CD4-positive, alpha-beta T cell (primary cell): Measurements from ENCODE around the gene RNPEPL1. TPM values are rescaled to one million over a fixed set of nuclear protein-coding genes. Genes with fewer than 3 reads are reported as not detected.
A peak's percentile ranks its signal among the peaks of the same experiment; 100 is the strongest.

ENCODE experiments used
- ATAC-seq: fragments of 200-7000 bp; cut with Tn5 transposase; one replicate; pipeline ENCODE4 v1.10.0; 2022; ENCODE audit warnings: mild to moderate bottlenecking; ENCODE audit not compliant: poor library complexity
- CTCF ChIA-PET: fragments of 350-600 bp; sonication (Branson Sonifier 250); formaldehyde crosslinking; loops from one replicate; lab custom pipeline; 2021; ENCODE audit warnings: antibody characterized with exemption, inconsistent platforms; lab: Charles Lee
- POLR2A ChIA-PET: fragments of 350-600 bp; sonication (Branson Sonifier 250); formaldehyde crosslinking; loops from one replicate; lab custom pipeline; 2021; ENCODE audit warnings: antibody characterized with exemption, inconsistent platforms; lab: Charles Lee
- DNase-seq, 14 experiments: peaks; one replicate each; pipeline ENCODE4 v3.0.0-alpha.2; 2013 to 2020; ENCODE audit warnings: mixed read lengths in 2 of 14
- H3K27ac ChIP-seq, 2 donors: one replicate each; pipeline versions ENCODE4 v1.5.1 to v1.7.0; 2013; ENCODE audit warnings: low read length in 2 of 2, low read depth in 1 of 2, mild to moderate bottlenecking in 1 of 2
- H3K27me3 ChIP-seq, 2 experiments: 1 replicate in 1 of 2; 2 replicates in 1 of 2; pipeline versions ENCODE4 v1.6.1 to v1.7.0; 2013; ENCODE audit warnings: low read length in 2 of 2, control low read depth in 1 of 2, mild to moderate bottlenecking in 1 of 2, moderate library complexity in 1 of 2; ENCODE audit not compliant: insufficient read depth in 2 of 2, control insufficient read depth in 1 of 2
- H3K36me3 ChIP-seq: one replicate; pipeline ENCODE4 v1.6.1; 2013; ENCODE audit warnings: low read length, control low read depth; ENCODE audit not compliant: insufficient read depth
- H3K4me1 ChIP-seq: one replicate; pipeline ENCODE4 v1.6.1; 2013; ENCODE audit warnings: low read length, control low read depth; ENCODE audit not compliant: insufficient read depth
- H3K4me3 ChIP-seq: one replicate; pipeline ENCODE4 v1.5.1; 2013; ENCODE audit warnings: mild to moderate bottlenecking, low read length, moderate library complexity
- H3K9me3 ChIP-seq, 2 experiments: 1 replicate in 1 of 2; 2 replicates in 1 of 2; pipeline versions ENCODE4 v1.6.1 to v1.7.0; 2013; ENCODE audit warnings: low read length in 2 of 2, mild to moderate bottlenecking in 2 of 2, control low read depth in 1 of 2, moderate library complexity in 1 of 2; ENCODE audit not compliant: control insufficient read depth in 1 of 2, insufficient read depth in 1 of 2
- H3K27ac Mint-ChIP-seq: one replicate; pipeline ENCODE4 v1.8.0; 2020; ENCODE audit warnings: mixed read lengths
- H3K27me3 Mint-ChIP-seq: one replicate; pipeline ENCODE4 v1.8.0; 2021; ENCODE audit warnings: mixed read lengths
- H3K36me3 Mint-ChIP-seq: one replicate; pipeline ENCODE4 v1.8.0; 2021; ENCODE audit warnings: low read depth, mixed read lengths
- H3K4me1 Mint-ChIP-seq: one replicate; pipeline ENCODE4 v1.8.0; 2021; ENCODE audit warnings: low read depth, mixed read lengths
- H3K4me3 Mint-ChIP-seq: one replicate; pipeline ENCODE4 v1.8.0; 2020; ENCODE audit warnings: mild to moderate bottlenecking, mixed read lengths
- H3K9me3 Mint-ChIP-seq: one replicate; pipeline ENCODE4 v1.8.0; 2020; ENCODE audit warnings: mixed read lengths
- intact Hi-C, 2 experiments: fragments of 100-400 bp; cut with DNase I in 1 of 2; cut with micrococcal nuclease in 1 of 2; formaldehyde crosslinking; loops; one replicate each; pipeline versions ENCODE4 v1.15.1 to v1.9.0; 2023 to 2025; cut with DNase I, micrococcal nuclease
- total RNA-seq, 174 experiments: library from RNA in 2 of 174; stranded (reverse) in 2 of 174; gene quantifications; one replicate each; pipeline ENCODE4 v1.2.3 and lab custom pipeline; 2021 to 2026
- TF ChIP-seq, protein P1 (sequence below): fragments of 200-600 bp; IDR thresholded peaks from one replicate; pipeline ENCODE4 v1.8.0; 2022; ENCODE audit warnings: antibody characterized with exemption, mild to moderate bottlenecking

RNPEPL1 gene
- total RNA-seq, 2 experiments from 2014 or later = 73.0 to 78.8 TPM

- no peaks in the 10 kb centered on the region for H3K9me3 ChIP-seq
- Mint-ChIP-seq H3K4me1 (no peaks in the 10 kb centered on the region), H3K27me3 (no peaks in the 10 kb centered on the region), H3K36me3 (peaks cover 30% of the 10 kb centered on the region), H3K27ac (no peak overlapping the region), H3K4me3 (no peak overlapping the region), H3K9me3 (no peaks in the 10 kb centered on the region)
- H3K4me3 ChIP-seq = no peak overlapping the region
- H3K4me1 ChIP-seq = peaks cover 6% of the 10 kb centered on the region
- ChIA-PET POLR2A (no interaction called here), CTCF (no interaction called here)
- DNase-seq (peak in 2 of 14 experiments; percentile 5 to 30), ATAC-seq (no peak)
- H3K27ac ChIP-seq = no peak overlapping the region
- no peaks in the 10 kb centered on the region for H3K27me3 ChIP-seq
- intact Hi-C loops = no loop called here
- H3K36me3 ChIP-seq = peaks cover 81% of the 10 kb centered on the region
- TF ChIP-seq, protein P1, sequence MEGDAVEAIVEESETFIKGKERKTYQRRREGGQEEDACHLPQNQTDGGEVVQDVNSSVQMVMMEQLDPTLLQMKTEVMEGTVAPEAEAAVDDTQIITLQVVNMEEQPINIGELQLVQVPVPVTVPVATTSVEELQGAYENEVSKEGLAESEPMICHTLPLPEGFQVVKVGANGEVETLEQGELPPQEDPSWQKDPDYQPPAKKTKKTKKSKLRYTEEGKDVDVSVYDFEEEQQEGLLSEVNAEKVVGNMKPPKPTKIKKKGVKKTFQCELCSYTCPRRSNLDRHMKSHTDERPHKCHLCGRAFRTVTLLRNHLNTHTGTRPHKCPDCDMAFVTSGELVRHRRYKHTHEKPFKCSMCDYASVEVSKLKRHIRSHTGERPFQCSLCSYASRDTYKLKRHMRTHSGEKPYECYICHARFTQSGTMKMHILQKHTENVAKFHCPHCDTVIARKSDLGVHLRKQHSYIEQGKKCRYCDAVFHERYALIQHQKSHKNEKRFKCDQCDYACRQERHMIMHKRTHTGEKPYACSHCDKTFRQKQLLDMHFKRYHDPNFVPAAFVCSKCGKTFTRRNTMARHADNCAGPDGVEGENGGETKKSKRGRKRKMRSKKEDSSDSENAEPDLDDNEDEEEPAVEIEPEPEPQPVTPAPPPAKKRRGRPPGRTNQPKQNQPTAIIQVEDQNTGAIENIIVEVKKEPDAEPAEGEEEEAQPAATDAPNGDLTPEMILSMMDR = no peak
Measured at GRCh38 chr2:240596080-240596460, 27.8 kb downstream of the RNPEPL1 start.

- Histone ChIP-seq H3K36me3 (peaks cover 76% of the 10 kb centered on the region), H3K4me1 (peaks cover 6% of the 10 kb centered on the region), H3K9me3 (no peaks in the 10 kb centered on the region), H3K27me3 (no peaks in the 10 kb centered on the region), H3K27ac (peak overlapping the region in 1 of 2 donors; percentile 7), H3K4me3 (no peak overlapping the region)
- ChIA-PET POLR2A (no interaction called here), CTCF (no interaction called here)
- peak in 2 of 14 experiments; percentile 6 to 30 for DNase-seq
- no peak for ATAC-seq
- TF ChIP-seq, protein P1 = no peak
- Mint-ChIP-seq H3K27me3 (no peaks in the 10 kb centered on the region), H3K9me3 (no peaks in the 10 kb centered on the region), H3K36me3 (peaks cover 25% of the 10 kb centered on the region), H3K4me3 (no peak overlapping the region), H3K27ac (no peak overlapping the region), H3K4me1 (no peaks in the 10 kb centered on the region)
- intact Hi-C loops = no loop called here
Measured at GRCh38 chr2:240596491-240596931, 28.2 kb downstream of the RNPEPL1 start.

DNA sequence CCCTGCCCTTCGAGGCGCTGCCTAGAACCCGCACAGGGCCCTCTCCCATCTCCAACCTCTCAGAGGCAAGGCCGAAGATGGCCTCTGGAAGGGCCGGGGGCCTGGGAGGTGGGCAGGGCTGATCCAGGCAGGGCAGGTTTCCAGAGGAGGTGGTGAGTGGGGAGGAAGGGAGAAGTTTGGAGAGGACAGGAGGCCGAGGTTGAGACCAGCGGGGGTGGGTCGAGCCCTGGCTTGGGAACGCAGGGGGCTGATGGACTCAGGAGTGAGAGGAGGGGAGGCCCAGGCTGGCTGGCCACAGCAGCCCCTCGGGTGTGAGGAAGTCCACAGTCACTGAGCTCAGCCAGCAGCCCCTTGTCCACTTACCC, 28.8 kb downstream of the RNPEPL1 start:
- H3K27ac ChIP-seq = peak overlapping the region in 1 of 2 donors; percentile 7
- H3K4me1 Mint-ChIP-seq = no peaks in the 10 kb centered on the region
- ATAC-seq = no peak
- H3K36me3 Mint-ChIP-seq = peaks cover 24% of the 10 kb centered on the region
- intact Hi-C loops = no loop called here
- peaks cover 6% of the 10 kb centered on the region for H3K4me1 ChIP-seq
- no peak overlapping the region for H3K4me3 Mint-ChIP-seq
- no peaks in the 10 kb centered on the region for H3K27me3 Mint-ChIP-seq
- no peaks in the 10 kb centered on the region for H3K9me3 Mint-ChIP-seq
- peaks cover 71% of the 10 kb centered on the region for H3K36me3 ChIP-seq
- peak in 1 of 14 experiments; percentile 1 for DNase-seq
- no peak overlapping the region for H3K4me3 ChIP-seq
- H3K27ac Mint-ChIP-seq = no peak overlapping the region
- H3K27me3 ChIP-seq = no peaks in the 10 kb centered on the region
- no peaks in the 10 kb centered on the region for H3K9me3 ChIP-seq
- TF ChIP-seq, protein P1 = no peak
- POLR2A ChIA-PET = no interaction called here
- CTCF ChIA-PET = no interaction called here
